IMR-90 (cell line): Measurements from ENCODE around the gene ARHGEF37. TPM values are rescaled to one million over a fixed set of nuclear protein-coding genes. Genes with fewer than 3 reads are reported as not detected.

Experiments
- ATAC-seq: fragments of 200-7000 bp; cut with Tn5 transposase; 2 replicates; pipeline ENCODE4 v1.9.1; 2020; ENCODE audit warnings: low read depth, mild to moderate bottlenecking, moderate library complexity
- BruUV-seq: library from RNA; stranded (reverse); fragments of 400-500 nt; replicated peaks from 2 replicates; lab custom pipeline; 2021; lab: Mats Ljungman, UMichigan
- CTCF ChIA-PET: fragments of 300-600 bp; formaldehyde crosslinking; extraction: SDS; loops from one replicate; lab custom pipeline; 2021; ENCODE audit warnings: antibody characterized with exemption; lab: Yijun Ruan, JAX
- POLR2A ChIA-PET: fragments of 300-600 bp; sonication (Branson Sonifier 250); formaldehyde crosslinking; loops from one replicate; lab custom pipeline; 2022; ENCODE audit warnings: antibody characterized with exemption; ENCODE audit not compliant: unreplicated experiment; lab: Charles Lee
- DNase-seq: peaks from one replicate; pipeline ENCODE4 v3.0.0; 2013
- H2AFZ ChIP-seq: replicated peaks from 2 replicates; pipeline ENCODE3; 2013; ENCODE audit warnings: low read length, mild to moderate bottlenecking; ENCODE audit not compliant: poor library complexity
- H2AK5ac ChIP-seq: 2 replicates; pipeline ENCODE4 v1.6.1; 2013; ENCODE audit warnings: low read depth, low read length, inconsistent platforms
- H2AK9ac ChIP-seq: replicated peaks from 2 replicates; pipeline ENCODE3; 2013; ENCODE audit warnings: mild to moderate bottlenecking, low read depth, low read length, moderate library complexity; ENCODE audit not compliant: poor library complexity
- H2BK120ac ChIP-seq: 2 replicates; pipeline ENCODE4 v1.6.1; 2013; ENCODE audit warnings: low read depth, low read length, inconsistent platforms
- H2BK15ac ChIP-seq: 3 replicates; pipeline ENCODE4 v1.6.1; 2013; ENCODE audit warnings: low read depth, low read length, inconsistent platforms
- H2BK20ac ChIP-seq: 2 replicates; pipeline ENCODE4 v1.6.1; 2013; ENCODE audit warnings: low read depth, mild to moderate bottlenecking, inconsistent platforms, low read length, moderate library complexity
- H2BK5ac ChIP-seq: 2 replicates; pipeline ENCODE4 v1.6.1; 2013; ENCODE audit warnings: mild to moderate bottlenecking, low read depth, low read length, inconsistent platforms; ENCODE audit not compliant: poor library complexity, severe bottlenecking
- H3K14ac ChIP-seq: replicated peaks from 2 replicates; pipeline ENCODE4 v1.6.1; 2013; ENCODE audit warnings: low read depth, low read length, inconsistent platforms
- H3K18ac ChIP-seq: 2 replicates; pipeline ENCODE4 v1.6.1; 2013; ENCODE audit warnings: low read depth, low read length, control low read depth
- H3K23ac ChIP-seq: 2 replicates; pipeline ENCODE4 v1.6.1; 2013; ENCODE audit warnings: low read depth, low read length, inconsistent platforms
- H3K27ac ChIP-seq: 2 replicates; pipeline ENCODE4 v1.5.1; 2013; ENCODE audit warnings: mild to moderate bottlenecking, control low read depth, low read length; ENCODE audit not compliant: insufficient read depth
- H3K27me3 ChIP-seq: 2 replicates; pipeline ENCODE4 v1.6.1; 2013; ENCODE audit warnings: low read length; ENCODE audit not compliant: control insufficient read depth, insufficient read depth
- H3K36me3 ChIP-seq: 2 replicates; pipeline ENCODE4 v1.6.1; 2013; ENCODE audit warnings: low read length, mixed read lengths; ENCODE audit not compliant: control insufficient read depth, insufficient read depth
- H3K4ac ChIP-seq: 2 replicates; pipeline ENCODE4 v1.6.1; 2013; ENCODE audit warnings: low read depth, low read length, inconsistent platforms
- H3K4me1 ChIP-seq: 2 replicates; pipeline ENCODE4 v1.6.1; 2013; ENCODE audit warnings: low read length, mixed read lengths; ENCODE audit not compliant: control insufficient read depth, insufficient read depth
- H3K4me2 ChIP-seq: 2 replicates; pipeline ENCODE4 v1.6.1; 2013; ENCODE audit warnings: low read depth, mild to moderate bottlenecking, control low read depth, low read length, moderate library complexity
- H3K4me3 ChIP-seq: 2 replicates; pipeline ENCODE4 v1.5.1; 2013; ENCODE audit warnings: low read depth, mild to moderate bottlenecking, control low read depth, low read length, moderate library complexity; ENCODE audit not compliant: insufficient read depth
- H3K56ac ChIP-seq: 2 replicates; pipeline ENCODE4 v1.6.1; 2013; ENCODE audit warnings: low read length, inconsistent platforms; ENCODE audit not compliant: insufficient read depth; ENCODE audit errors: extremely low read depth
- H3K79me1 ChIP-seq, 2 experiments: 2 replicates each; pipeline ENCODE4 v1.6.1; 2013; ENCODE audit warnings: low read length in 2 of 2, inconsistent platforms in 1 of 2, low read depth in 1 of 2
- H3K9ac ChIP-seq: 2 replicates; pipeline ENCODE4 v1.6.1; 2013; ENCODE audit warnings: low read depth, low read length, control low read depth
- H3K9me1 ChIP-seq: 2 replicates; pipeline ENCODE4 v1.6.1; 2013; ENCODE audit warnings: low read length, inconsistent platforms; ENCODE audit not compliant: insufficient read depth
- H3K9me3 ChIP-seq: 2 replicates; pipeline ENCODE4 v1.6.1; 2013; ENCODE audit warnings: low read length; ENCODE audit not compliant: control insufficient read depth, insufficient read depth
- H4K20me1 ChIP-seq: 2 replicates; pipeline ENCODE4 v1.6.1; 2013; ENCODE audit warnings: low read length, inconsistent platforms; ENCODE audit not compliant: insufficient read depth
- H4K5ac ChIP-seq: 2 replicates; pipeline ENCODE4 v1.6.1; 2013; ENCODE audit warnings: mild to moderate bottlenecking, low read depth, low read length, control low read depth
- H4K8ac ChIP-seq, 2 experiments: 2 replicates each; pipeline ENCODE4 v1.6.1; 2013; ENCODE audit warnings: low read depth in 2 of 2, low read length in 2 of 2, control low read depth in 1 of 2, inconsistent platforms in 1 of 2
- H4K91ac ChIP-seq: 2 replicates; pipeline ENCODE4 v1.6.1; 2013; ENCODE audit warnings: low read depth, low read length, inconsistent platforms; ENCODE audit not compliant: insufficient read depth
- BHLHE40 ChIP-seq: fragments of 150-350 bp; IDR thresholded peaks from 2 replicates; pipeline ENCODE4 v1.6.1; 2016; ENCODE audit warnings: mild to moderate bottlenecking, low read depth, low read length
- CEBPB ChIP-seq: IDR thresholded peaks from 2 replicates; pipeline ENCODE4 v1.6.1; 2012; ENCODE audit warnings: low read depth, low read length, improper control_type of control experiment
- CHD1 ChIP-seq: IDR thresholded peaks from 2 replicates; pipeline ENCODE4 v1.6.1; 2012; ENCODE audit warnings: low read depth, low read length, improper control_type of control experiment
- CTCF ChIP-seq: conservative IDR thresholded peaks from 2 replicates; pipeline ENCODE4 v1.5.1; 2012; ENCODE audit warnings: mild to moderate bottlenecking, low read depth, low read length, improper control_type of control experiment
- FOS ChIP-seq: fragments of 150-350 bp; IDR thresholded peaks from 2 replicates; pipeline ENCODE4 v1.6.1; 2016; ENCODE audit warnings: low read depth, low read length
- MAFK ChIP-seq: IDR thresholded peaks from 2 replicates; pipeline ENCODE4 v1.6.1; 2012; ENCODE audit warnings: low read depth, low read length, improper control_type of control experiment
- MAZ ChIP-seq: IDR thresholded peaks from 2 replicates; pipeline ENCODE4 v1.6.1; 2012; ENCODE audit warnings: low read depth, mild to moderate bottlenecking, low read length, improper control_type of control experiment, moderate library complexity, borderline replicate concordance
- MXI1 ChIP-seq: IDR thresholded peaks from 2 replicates; pipeline ENCODE4 v1.6.1; 2012; ENCODE audit warnings: low read depth, mild to moderate bottlenecking, low read length, moderate library complexity, borderline replicate concordance
- NFE2L2 ChIP-seq: fragments of 150-350 bp; IDR thresholded peaks from 2 replicates; pipeline ENCODE4 v1.6.1; 2016; ENCODE audit warnings: low read depth, mild to moderate bottlenecking, low read length
- POLR2A ChIP-seq: IDR thresholded peaks from 2 replicates; pipeline ENCODE4 v1.6.1; 2012; ENCODE audit warnings: mild to moderate bottlenecking, low read depth, low read length
- RAD21 ChIP-seq: IDR thresholded peaks from 2 replicates; pipeline ENCODE4 v1.6.1; 2012; ENCODE audit warnings: low read length, improper control_type of control experiment
- RCOR1 ChIP-seq: IDR thresholded peaks from 2 replicates; pipeline ENCODE4 v1.6.1; 2012; ENCODE audit warnings: mild to moderate bottlenecking, low read length, improper control_type of control experiment; ENCODE audit not compliant: insufficient replicate concordance
- RFX5 ChIP-seq: IDR thresholded peaks from 2 replicates; pipeline ENCODE4 v1.8.0; 2012; ENCODE audit warnings: low read depth, mild to moderate bottlenecking, low read length, moderate library complexity
- WGBS, 2 experiments: methylation state at CpG; one replicate each; pipeline versions ENCODE4 v1.1.5 to v1.1.7; 2013; ENCODE audit warnings: missing lambda C conversion rate in 2 of 2; ENCODE audit not compliant: insufficient read length in 1 of 2; ENCODE audit errors: extremely low coverage in 2 of 2; 5-methylcytosine and 5-hydroxymethylcytosine counted together
- dilution Hi-C: fragments of 300-500 bp; cut with HindIII; formaldehyde crosslinking; loops from one replicate; pipeline ENCODE4 v1.14.3; 2018; ENCODE audit warnings: low sequenced_read_pairs; ENCODE audit not compliant: unreplicated experiment
- in situ Hi-C: fragments of 300-500 bp; cut with MboI; formaldehyde crosslinking; loops from 3 replicates; pipeline ENCODE4 v1.14.3; 2019; ENCODE audit warnings: low sequenced_read_pairs, inconsistent platforms, mixed read lengths
- intact Hi-C: fragments of 100-400 bp; cut with micrococcal nuclease; formaldehyde crosslinking; loops from 2 replicates; pipeline ENCODE4 v1.10.0; 2022
- polyA plus RNA-seq, 3 experiments: library from polyadenylated mRNA; depleted of rRNA; stranded (reverse); fragments of >200 nt; gene quantifications; 2 replicates each; pipeline ENCODE4 v1.2.3, GENCODE V29; 2012; ENCODE audit warnings: low replicate concordance in 1 of 3
- total RNA-seq: library from RNA; depleted of rRNA; stranded (reverse); fragments of >200 nt; gene quantifications from 2 replicates; pipeline ENCODE4 v1.2.3, GENCODE V29; 2012
- TF ChIP-seq, protein P1 (sequence below): fragments of 150-350 bp; IDR thresholded peaks from 2 replicates; pipeline ENCODE4 v1.6.1; 2016; ENCODE audit warnings: low read depth, mild to moderate bottlenecking, low read length, moderate library complexity, borderline replicate concordance
- TF ChIP-seq, protein P2 (sequence below): fragments of 150-350 bp; IDR thresholded peaks from 2 replicates; pipeline ENCODE4 v1.6.1; 2017; ENCODE audit warnings: mild to moderate bottlenecking, antibody characterized with exemption, low read length, low read depth

ARHGEF37 gene
- total and polyA plus RNA-seq, 2 of the 4 experiments (the other 2 are of a cell fraction), result 0.39 to 0.54 TPM

GRCh38 chr5:149561848-149562247 lies 19.4 kb upstream of the ARHGEF37 start:
- Histone ChIP-seq H3K36me3 (no peaks in the 10 kb centered on the region), H2AK5ac (peak overlapping the region; percentile 91), H2AK9ac (peak overlapping the region; percentile 90), H4K91ac (peak overlapping the region; percentile 87), H2BK20ac (peak overlapping the region; percentile 100), H3K14ac (peak overlapping the region; percentile 93), H3K4ac (peak overlapping the region; percentile 95), H4K5ac (peak overlapping the region; percentile 99), H3K27ac (peak overlapping the region; percentile 100), H3K4me2 (peak overlapping the region; percentile 50; the same call in 1 of the 2 replicates), H3K9me3 (no peaks in the 10 kb centered on the region), H3K9me1 (peaks cover 3% of the 10 kb centered on the region; the same call in 1 of the 2 replicates), H3K4me1 (peaks cover 14% of the 10 kb centered on the region), H2AFZ (peak overlapping the region; percentile 64), H2BK5ac (peak overlapping the region; percentile 100), H4K20me1 (no peaks in the 10 kb centered on the region), H2BK120ac (peak overlapping the region; percentile 100), H3K56ac (peak overlapping the region; percentile 98), H2BK15ac (peak overlapping the region; percentile 90; the same call in 2 of the 3 replicates), H3K4me3 (no peak overlapping the region), H4K8ac (peak overlapping the region; percentile 79 to 91), H3K18ac (peak overlapping the region; percentile 99), H3K79me1 (peaks cover 3 to 7% of the 10 kb centered on the region in 2 experiments; a peak in 1 of 4 replicates), H3K27me3 (no peaks in the 10 kb centered on the region), H3K23ac (peak overlapping the region; percentile 94), H3K9ac (peak overlapping the region; percentile 80)
- no TSS peak for BruUV-seq
- DNase-seq (peak; percentile 98), ATAC-seq (peak; percentile 72)
- in situ Hi-C loops (loop anchor here (5.0 to 25.0 kb wide), 3 partner anchors 125 to 400 kb away; no protein-coding TSS in a partner anchor), intact Hi-C loops (loop anchor here (1.0 to 10.0 kb wide), 6 partner anchors 11 to 827 kb away; partner anchors contain the start of genes ABLIM3, AFAP1L1 and CSNK1A1), dilution Hi-C loops (no loop called here)
- TF ChIP-seq CTCF (no peak), BHLHE40 (0 out of 2 replicates have a peak, but pooled peaks have one; percentile 31), RCOR1 (no peak), MXI1 (no peak), RFX5 (no peak), RAD21 (no peak), MAFK (no peak; the same call in 1 of the 2 replicates), NFE2L2 (no peak), CEBPB (peak; percentile 54; the same call in 1 of the 2 replicates), CHD1 (no peak), FOS (peak; percentile 93), POLR2A (no peak), MAZ (no peak)
- TF ChIP-seq, protein P1, sequence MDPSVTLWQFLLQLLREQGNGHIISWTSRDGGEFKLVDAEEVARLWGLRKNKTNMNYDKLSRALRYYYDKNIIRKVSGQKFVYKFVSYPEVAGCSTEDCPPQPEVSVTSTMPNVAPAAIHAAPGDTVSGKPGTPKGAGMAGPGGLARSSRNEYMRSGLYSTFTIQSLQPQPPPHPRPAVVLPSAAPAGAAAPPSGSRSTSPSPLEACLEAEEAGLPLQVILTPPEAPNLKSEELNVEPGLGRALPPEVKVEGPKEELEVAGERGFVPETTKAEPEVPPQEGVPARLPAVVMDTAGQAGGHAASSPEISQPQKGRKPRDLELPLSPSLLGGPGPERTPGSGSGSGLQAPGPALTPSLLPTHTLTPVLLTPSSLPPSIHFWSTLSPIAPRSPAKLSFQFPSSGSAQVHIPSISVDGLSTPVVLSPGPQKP, result no peak
- TF ChIP-seq, protein P2, sequence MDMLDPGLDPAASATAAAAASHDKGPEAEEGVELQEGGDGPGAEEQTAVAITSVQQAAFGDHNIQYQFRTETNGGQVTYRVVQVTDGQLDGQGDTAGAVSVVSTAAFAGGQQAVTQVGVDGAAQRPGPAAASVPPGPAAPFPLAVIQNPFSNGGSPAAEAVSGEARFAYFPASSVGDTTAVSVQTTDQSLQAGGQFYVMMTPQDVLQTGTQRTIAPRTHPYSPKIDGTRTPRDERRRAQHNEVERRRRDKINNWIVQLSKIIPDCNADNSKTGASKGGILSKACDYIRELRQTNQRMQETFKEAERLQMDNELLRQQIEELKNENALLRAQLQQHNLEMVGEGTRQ, result no peak; the same call in 1 of the 2 replicates
- ChIA-PET POLR2A (interaction anchor here (0.9 to 2.1 kb wide), 5 partner anchors 12 to 155 kb away, joined by 3 to 11 read pairs (median 4); no protein-coding TSS in a partner anchor), CTCF (interaction anchor here (0.9 to 2.5 kb wide), 5 partner anchors 92 to 195 kb away, joined by 3 to 14 read pairs (median 4); no protein-coding TSS in a partner anchor)
- WGBS, 2 experiments, result no CpG with 5 or more reads among the region's 2 CpGs
